Naive thymus-derived CD4-positive, alpha-beta T cell (primary cell): ENCODE measurements around the gene OMD. TPM values are rescaled to one million over a fixed set of nuclear protein-coding genes. Genes with fewer than 3 reads are reported as not detected.

Experiments
- ATAC-seq: fragments of 150-1000 bp; cut with Tn5 transposase; 2 replicates; pipeline ENCODE4 v1.10.0; 2021; ENCODE audit warnings: mild to moderate bottlenecking, moderate library complexity
- CTCF ChIA-PET: fragments of 350-600 bp; sonication (Branson Sonifier 250); formaldehyde crosslinking; loops from one replicate; lab custom pipeline; 2021; ENCODE audit warnings: antibody characterized with exemption; lab: Charles Lee
- POLR2A ChIA-PET: fragments of 350-600 bp; sonication (Branson Sonifier 250); formaldehyde crosslinking; loops from one replicate; lab custom pipeline; 2021; ENCODE audit warnings: antibody characterized with exemption, inconsistent platforms; lab: Charles Lee
- DNase-seq, 9 donors: peaks; one replicate each; pipeline versions ENCODE4 v3.0.0 to v3.0.0-alpha.2; 2020 to 2022; ENCODE audit warnings: mixed read lengths in 1 of 9
- H3K27ac ChIP-seq: one replicate; pipeline ENCODE4 v1.7.0; 2013; ENCODE audit warnings: mild to moderate bottlenecking, low read depth, low read length, moderate library complexity
- H3K27me3 ChIP-seq, 2 donors: one replicate each; pipeline ENCODE4 v1.7.0; 2013; ENCODE audit warnings: low read length in 2 of 2, mild to moderate bottlenecking in 2 of 2, moderate library complexity in 2 of 2; ENCODE audit not compliant: control insufficient read depth in 2 of 2, insufficient read depth in 2 of 2
- H3K36me3 ChIP-seq, 3 experiments: 1 replicate in 2 of 3; 2 replicates in 1 of 3; pipeline ENCODE4 v1.7.0; 2013; ENCODE audit warnings: low read length in 3 of 3, mild to moderate bottlenecking in 3 of 3, moderate library complexity in 1 of 3; ENCODE audit not compliant: insufficient read depth in 3 of 3, control insufficient read depth in 2 of 3
- H3K4me1 ChIP-seq, 2 donors: one replicate each; pipeline ENCODE4 v1.7.0; 2013; ENCODE audit warnings: low read length in 2 of 2, mild to moderate bottlenecking in 2 of 2, moderate library complexity in 1 of 2; ENCODE audit not compliant: control insufficient read depth in 2 of 2, insufficient read depth in 2 of 2
- H3K4me3 ChIP-seq: 2 replicates; pipeline ENCODE4 v1.7.0; 2013; ENCODE audit warnings: mild to moderate bottlenecking, low read length
- H3K9me3 ChIP-seq, 3 experiments: 1 replicate in 2 of 3; 2 replicates in 1 of 3; pipeline ENCODE4 v1.7.0; 2013; ENCODE audit warnings: low read length in 3 of 3; ENCODE audit not compliant: control insufficient read depth in 2 of 3
- H3K27ac Mint-ChIP-seq, 9 donors: one replicate each; pipeline ENCODE4 v1.8.0; 2020 to 2022; ENCODE audit warnings: mixed read lengths in 9 of 9, mild to moderate bottlenecking in 8 of 9, moderate library complexity in 5 of 9, inconsistent platforms in 2 of 9
- H3K27me3 Mint-ChIP-seq, 5 donors: one replicate each; pipeline ENCODE4 v1.8.0; 2021 to 2022; ENCODE audit warnings: mixed read lengths in 5 of 5, mild to moderate bottlenecking in 1 of 5
- H3K36me3 Mint-ChIP-seq, 5 donors: one replicate each; pipeline ENCODE4 v1.8.0; 2020 to 2022; ENCODE audit warnings: mixed read lengths in 5 of 5, mild to moderate bottlenecking in 3 of 5, inconsistent platforms in 1 of 5
- H3K4me1 Mint-ChIP-seq, 7 donors: one replicate each; pipeline ENCODE4 v1.8.0; 2020 to 2022; ENCODE audit warnings: mixed read lengths in 7 of 7, mild to moderate bottlenecking in 3 of 7, inconsistent platforms in 1 of 7
- H3K4me3 Mint-ChIP-seq, 10 donors: one replicate each; pipeline ENCODE4 v1.8.0; 2020 to 2022; ENCODE audit warnings: mild to moderate bottlenecking in 10 of 10, mixed read lengths in 10 of 10, moderate library complexity in 6 of 10, inconsistent platforms in 2 of 10
- H3K9me3 Mint-ChIP-seq, 11 donors: one replicate each; pipeline ENCODE4 v1.8.0; 2020 to 2022; ENCODE audit warnings: mixed read lengths in 11 of 11, mild to moderate bottlenecking in 4 of 11, inconsistent platforms in 1 of 11, moderate library complexity in 1 of 11
- intact Hi-C, 2 donors: fragments of 100-400 bp; cut with micrococcal nuclease; formaldehyde crosslinking; loops; one replicate each; pipeline ENCODE4 v1.15.1; 2023
- polyA plus RNA-seq, 2 donors: library from polyadenylated mRNA; unstranded; fragments of 300-500 nt; fragmentation: Illumina TruSeq; gene quantifications; one replicate each; pipeline ENCODE4 v1.2.3, GENCODE V29; 2021
- total RNA-seq, 6 experiments: library from RNA in 5 of 6; stranded (reverse) in 5 of 6; gene quantifications; 1 replicate in 5 of 6; 2 replicates in 1 of 6; pipeline ENCODE4 v1.2.3 and lab custom pipeline; 2021 to 2026

OMD gene
- total and polyA plus RNA-seq, 7 experiments from 2014 or later, result not detected

GRCh38 chr9:92393686-92394085 is 30.6 kb downstream of the OMD start:
- no peak for ATAC-seq
- H3K9me3 Mint-ChIP-seq, result no peaks in the 10 kb centered on the region
- CTCF ChIA-PET, result no interaction called here

DNA sequence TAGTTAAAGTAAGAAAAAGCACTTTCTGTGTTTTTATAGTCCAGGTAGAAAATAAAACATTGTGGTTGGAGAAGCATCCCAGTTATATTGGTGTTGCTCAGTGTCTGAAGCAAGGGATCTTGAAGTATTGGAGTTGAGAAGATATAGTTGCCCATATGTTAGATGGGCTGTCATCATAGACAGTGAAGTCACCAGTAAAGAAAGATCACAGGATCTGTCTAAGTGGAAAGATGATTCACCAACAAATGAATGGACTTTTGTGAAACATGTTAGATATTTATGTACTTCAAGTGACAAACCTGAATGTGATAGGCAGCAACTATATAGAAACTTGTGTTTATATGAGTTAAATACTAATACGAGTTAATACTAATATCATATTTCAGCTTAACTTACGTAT is 31.6 kb downstream of the OMD start:
- Histone ChIP-seq H3K36me3 (no peaks in the 10 kb centered on the region), H3K4me3 (no peak overlapping the region), H3K27me3 (no peaks in the 10 kb centered on the region), H3K4me1 (no peaks in the 10 kb centered on the region), H3K9me3 (no peaks in the 10 kb centered on the region), H3K27ac (no peak overlapping the region)
- POLR2A ChIA-PET, result no interaction called here
- Mint-ChIP-seq H3K27ac (no peak overlapping the region), H3K4me3 (no peak overlapping the region), H3K36me3 (peaks cover 0 to 5% (median 0%) of the 10 kb centered on the region in 5 donors), H3K9me3 (no peaks in the 10 kb centered on the region), H3K27me3 (no peaks in the 10 kb centered on the region), H3K4me1 (no peaks in the 10 kb centered on the region)
- DNase-seq, result no peak
- intact Hi-C loops, result no loop called here
- no peak for ATAC-seq
- CTCF ChIA-PET, result no interaction called here

More at GRCh38 chr9:92393686-92394085, 30.6 kb downstream of the OMD start:
- Histone ChIP-seq H3K36me3 (no peaks in the 10 kb centered on the region), H3K27ac (no peak overlapping the region), H3K27me3 (no peaks in the 10 kb centered on the region), H3K4me1 (no peaks in the 10 kb centered on the region), H3K9me3 (no peaks in the 10 kb centered on the region), H3K4me3 (no peak overlapping the region)
- no peaks in the 10 kb centered on the region for H3K4me1 Mint-ChIP-seq
- peaks cover 0 to 9% (median 0%) of the 10 kb centered on the region in 5 donors for H3K36me3 Mint-ChIP-seq
- intact Hi-C loops, result no loop called here
- POLR2A ChIA-PET, result no interaction called here
- no peak overlapping the region for H3K27ac Mint-ChIP-seq
- no peak for DNase-seq
- no peak overlapping the region for H3K4me3 Mint-ChIP-seq
- H3K27me3 Mint-ChIP-seq, result no peaks in the 10 kb centered on the region

DNA sequence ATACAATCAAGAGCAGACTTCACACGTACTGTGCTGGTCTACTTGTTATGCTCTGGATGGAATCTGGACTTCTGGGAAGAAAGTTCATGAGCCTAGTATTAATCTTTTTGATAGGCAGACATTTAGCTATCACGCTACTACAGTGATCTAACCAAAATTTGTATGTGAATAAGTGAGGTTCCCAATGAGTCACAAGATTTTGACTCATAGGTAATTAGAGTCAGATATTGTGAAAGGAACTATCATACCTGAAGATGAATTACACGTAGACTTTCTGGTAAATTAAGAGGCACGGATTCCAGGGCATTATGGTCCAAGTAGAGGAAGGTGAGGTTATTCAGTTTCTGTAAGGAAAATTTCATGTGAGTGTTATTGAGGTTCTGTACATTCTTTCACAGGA is 38.3 kb downstream of the OMD start:
- no peaks in the 10 kb centered on the region for H3K36me3 ChIP-seq
- H3K4me1 ChIP-seq, result no peaks in the 10 kb centered on the region
- Mint-ChIP-seq H3K36me3 (peaks cover 0 to 9% (median 5%) of the 10 kb centered on the region in 5 donors), H3K4me3 (no peak overlapping the region), H3K27ac (no peak overlapping the region), H3K27me3 (no peaks in the 10 kb centered on the region), H3K9me3 (no peaks in the 10 kb centered on the region), H3K4me1 (no peaks in the 10 kb centered on the region)
- H3K27ac ChIP-seq, result no peak overlapping the region
- DNase-seq (no peak), ATAC-seq (no peak)
- intact Hi-C loops, result no loop called here
- no peaks in the 10 kb centered on the region for H3K27me3 ChIP-seq
- H3K9me3 ChIP-seq, result no peaks in the 10 kb centered on the region
- POLR2A ChIA-PET, result interaction anchor here (0.5 kb wide), 1 partner anchor 57 kb away, joined by 3 read pairs; no protein-coding TSS in a partner anchor
- H3K4me3 ChIP-seq, result no peak overlapping the region
- CTCF ChIA-PET, result no interaction called here

- Histone ChIP-seq H3K4me1 (no peaks in the 10 kb centered on the region), H3K36me3 (no peaks in the 10 kb centered on the region), H3K9me3 (no peaks in the 10 kb centered on the region), H3K27ac (no peak overlapping the region), H3K4me3 (no peak overlapping the region), H3K27me3 (no peaks in the 10 kb centered on the region)
- Mint-ChIP-seq H3K4me3 (no peak overlapping the region), H3K36me3 (peaks cover 0 to 12% (median 5%) of the 10 kb centered on the region in 5 donors), H3K27me3 (no peaks in the 10 kb centered on the region), H3K27ac (no peak overlapping the region), H3K9me3 (no peaks in the 10 kb centered on the region), H3K4me1 (no peaks in the 10 kb centered on the region)
- no peak for DNase-seq
- no peak for ATAC-seq
- CTCF ChIA-PET, result no interaction called here
- intact Hi-C loops, result no loop called here
- POLR2A ChIA-PET, result no interaction called here
These were observed 38.8 kb downstream of the OMD start for GRCh38 chr9:92385477-92385876.

GRCh38 chr9:92385001-92385400 is 39.3 kb downstream of the OMD start:
- Mint-ChIP-seq H3K27ac (no peak overlapping the region), H3K9me3 (no peaks in the 10 kb centered on the region), H3K4me1 (no peaks in the 10 kb centered on the region), H3K36me3 (peaks cover 0 to 12% (median 5%) of the 10 kb centered on the region in 5 donors), H3K27me3 (no peaks in the 10 kb centered on the region), H3K4me3 (no peak overlapping the region)
- Histone ChIP-seq H3K36me3 (no peaks in the 10 kb centered on the region), H3K4me1 (no peaks in the 10 kb centered on the region), H3K4me3 (no peak overlapping the region), H3K27me3 (no peaks in the 10 kb centered on the region), H3K9me3 (no peaks in the 10 kb centered on the region), H3K27ac (no peak overlapping the region)
- DNase-seq (no peak), ATAC-seq (no peak)
- intact Hi-C loops, result no loop called here
- POLR2A ChIA-PET, result no interaction called here
- CTCF ChIA-PET, result no interaction called here

- Histone ChIP-seq H3K4me1 (peaks cover 0 to 2% of the 10 kb centered on the region in 2 donors), H3K27ac (no peak overlapping the region), H3K4me3 (no peak overlapping the region), H3K27me3 (no peaks in the 10 kb centered on the region), H3K36me3 (no peaks in the 10 kb centered on the region), H3K9me3 (no peaks in the 10 kb centered on the region)
- POLR2A ChIA-PET, result no interaction called here
- Mint-ChIP-seq H3K27me3 (no peaks in the 10 kb centered on the region), H3K27ac (no peak overlapping the region), H3K4me3 (no peak overlapping the region), H3K36me3 (peaks cover 0 to 16% (median 5%) of the 10 kb centered on the region in 5 donors), H3K9me3 (no peaks in the 10 kb centered on the region), H3K4me1 (peaks cover 1 to 5% (median 4%) of the 10 kb centered on the region in 7 donors)
- intact Hi-C loops, result no loop called here
- CTCF ChIA-PET, result no interaction called here
- no peak for ATAC-seq
- no peak for DNase-seq
These were observed 39.9 kb downstream of the OMD start for GRCh38 chr9:92384375-92384774.

DNA sequence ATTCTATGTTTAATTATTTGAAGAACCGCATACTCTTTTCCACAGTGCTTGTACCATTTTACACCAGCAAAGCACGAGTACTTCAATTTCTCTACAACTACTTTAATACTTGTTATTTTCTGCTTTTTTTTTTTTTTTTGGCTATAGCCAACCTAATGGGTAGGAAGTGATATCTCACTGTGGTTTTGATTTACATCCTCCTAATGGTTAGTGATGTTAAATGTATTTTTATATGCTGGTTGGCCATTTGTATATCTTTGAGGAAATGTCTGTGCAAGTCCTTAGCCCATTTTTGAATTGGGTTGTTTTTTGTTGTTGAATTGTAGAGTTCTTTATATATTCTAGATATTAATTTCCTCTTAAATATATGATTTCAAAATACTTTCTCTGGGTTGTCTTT is 42.5 kb downstream of the OMD start:
- DNase-seq, result no peak
- POLR2A ChIA-PET, result no interaction called here
- no peak overlapping the region for H3K27ac ChIP-seq
- CTCF ChIA-PET, result no interaction called here
- no peaks in the 10 kb centered on the region for H3K27me3 ChIP-seq
- H3K4me1 ChIP-seq, result peaks cover 0 to 3% of the 10 kb centered on the region in 2 donors
- no peaks in the 10 kb centered on the region for H3K27me3 Mint-ChIP-seq
- H3K4me3 ChIP-seq, result no peak overlapping the region
- H3K9me3 ChIP-seq, result no peaks in the 10 kb centered on the region
- intact Hi-C loops, result no loop called here
- H3K36me3 Mint-ChIP-seq, result peaks cover 0 to 23% (median 10%) of the 10 kb centered on the region in 5 donors
- H3K27ac Mint-ChIP-seq, result peak overlapping the region in 1 of 9 donors; percentile 59
- ATAC-seq, result no peak
- H3K4me3 Mint-ChIP-seq, result no peak overlapping the region
- no peaks in the 10 kb centered on the region for H3K36me3 ChIP-seq
- H3K4me1 Mint-ChIP-seq, result peaks cover 8 to 25% (median 10%) of the 10 kb centered on the region in 7 donors
- peaks cover 0 to 9% (median 0%) of the 10 kb centered on the region in 11 donors for H3K9me3 Mint-ChIP-seq
